Esophagus squamous epithelium (tissue), 5 donors: ENCODE data around the gene MMP12. TPM values are rescaled to one million over a fixed set of nuclear protein-coding genes. Genes with fewer than 3 reads are reported as not detected.

Source experiments
- DNase-seq: peaks from one replicate; lab custom pipeline; 2025; lab: John Stamatoyannopoulos, UW
- H3K27ac ChIP-seq, 4 donors: fragments of 200-600 bp; sonication (generic); one replicate each; pipeline ENCODE4 v1.5.1; 2016 to 2019; ENCODE audit warnings: mild to moderate bottlenecking in 1 of 4
- H3K27me3 ChIP-seq, 4 donors: fragments of 200-600 bp; sonication (generic); 1 replicate in 3 of 4; 2 replicates in 1 of 4; pipeline versions ENCODE4 v1.5.1 to v1.6.0; 2017 to 2021; ENCODE audit warnings: antibody characterized with exemption in 1 of 4
- H3K36me3 ChIP-seq, 3 donors: fragments of 200-600 bp; sonication (generic); one replicate each; pipeline ENCODE4 v1.5.1; 2016 to 2019
- H3K4me1 ChIP-seq, 3 donors: fragments of 200-600 bp; sonication (generic); one replicate each; pipeline ENCODE4 v1.5.1; 2017 to 2019
- H3K4me3 ChIP-seq, 4 donors: fragments of 200-600 bp; sonication (generic); 1 replicate in 3 of 4; 2 replicates in 1 of 4; pipeline ENCODE4 v1.5.1; 2016 to 2019; ENCODE audit warnings: mild to moderate bottlenecking in 2 of 4, moderate library complexity in 1 of 4
- H3K9me3 ChIP-seq, 3 donors: fragments of 200-600 bp; sonication (generic); one replicate each; pipeline ENCODE4 v1.5.1; 2016 to 2019
- CTCF ChIP-seq, 6 experiments: fragments of 450-650 bp in 4 of 6; fragments of 200-600 bp in 2 of 6; sonication (generic) in 2 of 6; IDR thresholded peaks; one replicate each; pipeline ENCODE4 v1.5.1; 2016 to 2019; ENCODE audit warnings: antibody characterized with exemption in 6 of 6, mild to moderate bottlenecking in 4 of 6, moderate library complexity in 4 of 6
- POLR2A ChIP-seq, 4 donors: fragments of 450-650 bp; IDR thresholded peaks; one replicate each; pipeline ENCODE4 v1.6.1; 2017; ENCODE audit warnings: antibody characterized with exemption in 4 of 4, mild to moderate bottlenecking in 4 of 4, moderate library complexity in 3 of 4
- WGBS, 2 donors: methylation state at CpG; one replicate each; pipeline ENCODE4 v1.1.5; 2018; 5-methylcytosine and 5-hydroxymethylcytosine counted together
- intact Hi-C: fragments of 100-400 bp; cut with DNase I; formaldehyde crosslinking; loops from one replicate; pipeline ENCODE4 v1.15.0; 2022
- total RNA-seq, 4 donors: library from RNA; depleted of rRNA; stranded (reverse); fragments of >200 nt; gene quantifications; one replicate each; pipeline ENCODE4 v1.1.0, GENCODE V29; 2016
- donor health status: DM: yes; HTN: yes; CAD: no.

Gene MMP12
- total RNA-seq, 4 donors from 2014 or later, result 0.35 to 1.1 TPM; not detected in 2

DNA sequence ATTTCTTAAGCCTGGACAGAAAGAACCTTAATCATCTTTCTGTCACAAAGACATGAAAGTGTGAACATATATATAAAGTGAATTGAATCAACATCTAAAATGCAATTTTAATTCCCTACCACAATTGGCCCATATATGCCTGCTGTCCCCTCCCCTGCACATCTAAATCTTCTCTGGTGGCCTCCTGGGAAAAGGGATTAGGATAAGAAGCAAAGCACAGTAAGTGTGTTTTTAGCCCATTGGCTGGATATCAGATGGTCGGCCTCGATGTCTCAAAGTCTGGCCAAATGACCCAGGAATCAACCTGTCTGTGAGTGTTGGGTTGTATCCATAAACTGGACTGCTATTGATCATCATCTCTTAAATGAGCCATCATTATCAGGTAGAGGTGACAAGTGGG is 37.1 kb downstream of the MMP12 start:
- 100% methylated on average over 2 of the region's 2 CpGs for WGBS, 2 donors
- intact Hi-C loops, result no loop called here

GRCh38 chr11:102837156-102837555 is 37.6 kb downstream of the MMP12 start:
- intact Hi-C loops, result no loop called here
- Histone ChIP-seq H3K4me3 (no peak overlapping the region), H3K36me3 (no peaks in the 10 kb centered on the region), H3K27ac (no peak overlapping the region), H3K4me1 (no peaks in the 10 kb centered on the region), H3K9me3 (no peaks in the 10 kb centered on the region), H3K27me3 (peaks cover 0 to 16% (median 0%) of the 10 kb centered on the region in 4 donors)
- no peak for TF ChIP-seq POLR2A (IDR thresholded peaks at IDR 0.05)
- TF ChIP-seq CTCF (IDR thresholded peaks at IDR 0.05), result no peak
- 71 to 81% methylated on average over 2 of the region's 2 CpGs for WGBS, 2 donors
- no peak for DNase-seq

More for the DNA sequence above, 37.1 kb downstream of the MMP12 start:
- no peaks in the 10 kb centered on the region for H3K9me3 ChIP-seq
- H3K4me1 ChIP-seq, result no peaks in the 10 kb centered on the region
- no peak for TF ChIP-seq CTCF (IDR thresholded peaks at IDR 0.05)
- TF ChIP-seq POLR2A (IDR thresholded peaks at IDR 0.05), result no peak
- no peak overlapping the region for H3K27ac ChIP-seq
- no peak overlapping the region for H3K4me3 ChIP-seq
- DNase-seq, result no peak
- no peaks in the 10 kb centered on the region for H3K36me3 ChIP-seq
- peaks cover 0 to 16% (median 0%) of the 10 kb centered on the region in 4 donors for H3K27me3 ChIP-seq

GRCh38 chr11:102836290-102836875 is 38.4 kb downstream of the MMP12 start:
- no peak for DNase-seq
- H3K9me3 ChIP-seq, result no peaks in the 10 kb centered on the region
- TF ChIP-seq POLR2A (IDR thresholded peaks at IDR 0.05), result no peak
- no peak for TF ChIP-seq CTCF (IDR thresholded peaks at IDR 0.05)
- no peaks in the 10 kb centered on the region for H3K4me1 ChIP-seq
- no peak overlapping the region for H3K4me3 ChIP-seq
- intact Hi-C loops, result no loop called here
- H3K27ac ChIP-seq, result no peak overlapping the region
- peaks cover 0 to 14% (median 0%) of the 10 kb centered on the region in 4 donors for H3K27me3 ChIP-seq
- 33 to 40% methylated on average over 3 of the region's 3 CpGs for WGBS, 2 donors
- no peaks in the 10 kb centered on the region for H3K36me3 ChIP-seq

DNA sequence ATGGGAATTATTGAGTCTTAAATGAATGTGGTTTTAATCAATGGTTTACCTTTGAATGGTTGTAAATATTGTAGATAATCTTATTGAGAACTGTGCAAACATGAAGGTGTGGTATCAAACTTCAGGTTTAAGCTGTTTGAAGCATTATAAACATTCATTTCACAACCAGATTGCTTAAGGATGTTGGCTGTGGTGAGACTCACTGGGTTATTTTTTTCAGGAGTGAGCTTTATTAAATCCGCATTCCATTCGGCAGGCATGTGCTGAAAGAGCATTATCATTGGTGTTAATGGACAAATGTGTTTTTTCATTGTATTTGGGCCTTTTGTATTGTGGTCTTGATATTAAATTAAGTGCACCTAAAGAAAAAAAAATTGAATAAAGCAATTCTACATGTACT is 41.1 kb downstream of the MMP12 start:
- intact Hi-C loops, result no loop called here

More for the DNA sequence above, 41.1 kb downstream of the MMP12 start:
- no peak overlapping the region for H3K4me3 ChIP-seq
- no peak for DNase-seq
- peaks cover 0 to 8% (median 0%) of the 10 kb centered on the region in 4 donors for H3K27me3 ChIP-seq
- H3K27ac ChIP-seq, result no peak overlapping the region
- peaks cover 0 to 13% (median 0%) of the 10 kb centered on the region in 3 donors for H3K4me1 ChIP-seq
- no peaks in the 10 kb centered on the region for H3K36me3 ChIP-seq
- no peaks in the 10 kb centered on the region for H3K9me3 ChIP-seq
- no peak for TF ChIP-seq CTCF (IDR thresholded peaks at IDR 0.05)
- no peak for TF ChIP-seq POLR2A (IDR thresholded peaks at IDR 0.05)
- WGBS, 2 donors, result 85 to 86% methylated on average over 2 of the region's 2 CpGs
